ENCODE results near the gene ADAT1. TPM values are rescaled to one million over a fixed set of nuclear protein-coding genes. Genes with fewer than 3 reads are reported as not detected.
A peak's percentile ranks its signal among the peaks of the same experiment; 100 is the strongest.

Gene ADAT1
- polyA plus RNA-seq, 1 experiment = 18.9 TPM

GRCh38 chr16:75647112-75647491 lies 24.0 kb upstream of the ADAT1 start:
- Histone ChIP-seq H3K27me3 (ENCODE audit: control insufficient read depth, insufficient read depth, low read length) (no peaks in the 10 kb centered on the region), H3K4me3 (ENCODE audit: low read depth, low read length) (peak overlapping the region; percentile 96), H3K36me3 (ENCODE audit: control insufficient read depth, insufficient read depth, low read length) (peaks cover 2% of the 10 kb centered on the region; the same call in 1 of the 2 replicates)
- ChIA-PET POLR2A (interaction anchor here (0.7 to 1.0 kb wide), 2 partner anchors 24 to 213 kb away, joined by 3 to 8 read pairs; partner anchors contain the start of gene ADAT1), CTCF (interaction anchor here (0.8 to 1.1 kb wide), 3 partner anchors 10 to 176 kb away, joined by 3 to 4 read pairs (median 4); no protein-coding TSS in a partner anchor)
- DNase-seq (ENCODE audit: low read depth) = no peak
- TF ChIP-seq CTCF (IDR thresholded peaks at IDR 0.05; ENCODE audit: insufficient read depth, low read depth, low read length) = no peak

GRCh38 chr16:75644240-75645012 lies 21.3 kb upstream of the ADAT1 start:
- Histone ChIP-seq H3K4me3 (ENCODE audit: low read depth, low read length) (no peak overlapping the region), H3K36me3 (ENCODE audit: control insufficient read depth, insufficient read depth, low read length) (peaks cover 9% of the 10 kb centered on the region), H3K27me3 (ENCODE audit: control insufficient read depth, insufficient read depth, low read length) (no peaks in the 10 kb centered on the region)
- POLR2A ChIA-PET = no interaction called here
- CTCF ChIA-PET = no interaction called here
- TF ChIP-seq CTCF (IDR thresholded peaks at IDR 0.05; ENCODE audit: insufficient read depth, low read depth, low read length) = no peak
- DNase-seq (ENCODE audit: low read depth) = no peak

- CTCF ChIA-PET = no interaction called here
- POLR2A ChIA-PET = no interaction called here
- Histone ChIP-seq H3K4me3 (ENCODE audit: low read depth, low read length) (no peak overlapping the region), H3K27me3 (ENCODE audit: control insufficient read depth, insufficient read depth, low read length) (no peaks in the 10 kb centered on the region), H3K36me3 (ENCODE audit: control insufficient read depth, insufficient read depth, low read length) (peaks cover 16% of the 10 kb centered on the region)
- no peak for DNase-seq (ENCODE audit: low read depth)
- TF ChIP-seq CTCF (IDR thresholded peaks at IDR 0.05; ENCODE audit: insufficient read depth, low read depth, low read length) = no peak
These were observed 17.5 kb upstream of the ADAT1 start for GRCh38 chr16:75640598-75640997.

GRCh38 chr16:75635036-75635435 lies 12.0 kb upstream of the ADAT1 start:
- ChIA-PET POLR2A (no interaction called here), CTCF (no interaction called here)
- H3K27me3 ChIP-seq (ENCODE audit: control insufficient read depth, insufficient read depth, low read length) = no peaks in the 10 kb centered on the region
- TF ChIP-seq CTCF (IDR thresholded peaks at IDR 0.05; ENCODE audit: insufficient read depth, low read depth, low read length) = no peak
- no peak for DNase-seq (ENCODE audit: low read depth)
- H3K4me3 ChIP-seq (ENCODE audit: low read depth, low read length) = no peak overlapping the region
- peaks cover 27% of the 10 kb centered on the region for H3K36me3 ChIP-seq (ENCODE audit: control insufficient read depth, insufficient read depth, low read length)

- TF ChIP-seq CTCF (IDR thresholded peaks at IDR 0.05; ENCODE audit: insufficient read depth, low read depth, low read length) = no peak
- Histone ChIP-seq H3K27me3 (ENCODE audit: control insufficient read depth, insufficient read depth, low read length) (no peaks in the 10 kb centered on the region), H3K36me3 (ENCODE audit: control insufficient read depth, insufficient read depth, low read length) (peaks cover 37% of the 10 kb centered on the region), H3K4me3 (ENCODE audit: low read depth, low read length) (no peak overlapping the region)
- ChIA-PET POLR2A (no interaction called here), CTCF (interaction anchor here (0.6 to 1.1 kb wide), 3 partner anchors 9 to 984 kb away, joined by 3 to 4 read pairs (median 4); no protein-coding TSS in a partner anchor)
- DNase-seq (ENCODE audit: low read depth) = no peak
These were observed 9.8 kb upstream of the ADAT1 start for GRCh38 chr16:75632857-75633256.

All from BJ (cell line).